Cardiac fibroblast (primary cell): ENCODE results near the gene STRN3.
A peak's percentile ranks its signal among the peaks of the same experiment; 100 is the strongest.

Experiments used
- DNase-seq, 2 donors: peaks; one replicate each; pipeline versions ENCODE4 v3.0.0 to v3.0.0-alpha.2; 2010; ENCODE audit warnings: low read depth in 2 of 2
- H3K4me3 ChIP-seq, 2 donors: replicated peaks in 1 of 2; 1 replicate in 1 of 2; 2 replicates in 1 of 2; pipeline ENCODE4 v1.5.1; 2011; ENCODE audit warnings: low read depth in 2 of 2, low read length in 2 of 2, mild to moderate bottlenecking in 2 of 2, moderate library complexity in 1 of 2
- CTCF ChIP-seq: IDR thresholded peaks from one replicate; pipeline ENCODE4 v1.5.1; 2011; ENCODE audit warnings: low read depth, mild to moderate bottlenecking, low read length, inconsistent platforms

The STRN3 gene

GRCh38 chr14:30896435-30896834 is 129.7 kb downstream of the STRN3 start:
- no peak overlapping the region for H3K4me3 ChIP-seq
- TF ChIP-seq CTCF, result no peak
- DNase-seq, result no peak

DNA sequence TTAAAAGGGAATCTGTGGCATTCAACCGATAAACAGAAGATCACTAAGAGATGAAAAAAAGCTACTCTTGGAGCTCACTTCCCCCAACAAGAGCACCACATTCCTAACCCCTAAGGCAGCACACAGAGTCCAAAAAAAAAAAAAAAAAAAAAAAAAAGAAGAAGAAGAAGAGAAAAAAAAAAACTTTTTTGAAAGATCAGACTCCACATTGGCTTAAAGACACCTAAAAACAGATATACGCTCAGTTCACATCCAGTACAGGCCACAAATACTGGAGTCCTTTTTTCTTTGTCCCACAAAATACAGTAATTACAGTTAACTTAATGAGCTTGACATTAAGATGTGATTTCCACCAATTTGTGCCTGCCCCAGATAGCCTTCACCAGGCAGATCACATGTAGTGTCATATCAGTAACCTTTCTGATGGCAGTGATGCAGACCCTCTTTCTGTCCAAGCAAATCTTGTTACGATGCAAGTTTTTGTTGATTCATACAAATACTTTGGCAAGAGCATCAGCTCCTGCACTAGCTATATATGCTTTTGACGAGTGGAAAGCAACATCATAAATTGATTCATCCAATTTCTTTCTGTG is 131.2 kb downstream of the STRN3 start:
- no peak overlapping the region for H3K4me3 ChIP-seq
- no peak for DNase-seq
- no peak for TF ChIP-seq CTCF

- no peak overlapping the region for H3K4me3 ChIP-seq
- no peak for DNase-seq
- no peak for TF ChIP-seq CTCF
These were observed 132.4 kb downstream of the STRN3 start for GRCh38 chr14:30893819-30894218.

DNA sequence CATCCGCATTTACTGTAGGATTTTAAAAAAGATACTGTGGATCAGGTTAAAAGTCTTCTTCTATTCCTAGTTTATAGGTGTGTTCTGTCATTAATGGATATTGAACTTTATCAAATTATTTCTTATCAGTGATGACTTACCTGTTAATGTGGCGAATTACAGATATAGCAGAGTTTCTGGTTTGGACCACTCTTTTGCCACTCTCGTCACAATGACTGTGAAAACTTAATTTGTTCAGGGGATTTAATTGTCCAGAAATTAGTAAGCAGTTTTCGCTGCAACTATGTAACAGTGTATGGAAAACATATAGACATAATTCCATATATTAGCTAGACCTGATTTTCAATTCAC is 137.0 kb downstream of the STRN3 start:
- TF ChIP-seq CTCF, result no peak
- DNase-seq, result no peak
- no peak overlapping the region for H3K4me3 ChIP-seq

DNA sequence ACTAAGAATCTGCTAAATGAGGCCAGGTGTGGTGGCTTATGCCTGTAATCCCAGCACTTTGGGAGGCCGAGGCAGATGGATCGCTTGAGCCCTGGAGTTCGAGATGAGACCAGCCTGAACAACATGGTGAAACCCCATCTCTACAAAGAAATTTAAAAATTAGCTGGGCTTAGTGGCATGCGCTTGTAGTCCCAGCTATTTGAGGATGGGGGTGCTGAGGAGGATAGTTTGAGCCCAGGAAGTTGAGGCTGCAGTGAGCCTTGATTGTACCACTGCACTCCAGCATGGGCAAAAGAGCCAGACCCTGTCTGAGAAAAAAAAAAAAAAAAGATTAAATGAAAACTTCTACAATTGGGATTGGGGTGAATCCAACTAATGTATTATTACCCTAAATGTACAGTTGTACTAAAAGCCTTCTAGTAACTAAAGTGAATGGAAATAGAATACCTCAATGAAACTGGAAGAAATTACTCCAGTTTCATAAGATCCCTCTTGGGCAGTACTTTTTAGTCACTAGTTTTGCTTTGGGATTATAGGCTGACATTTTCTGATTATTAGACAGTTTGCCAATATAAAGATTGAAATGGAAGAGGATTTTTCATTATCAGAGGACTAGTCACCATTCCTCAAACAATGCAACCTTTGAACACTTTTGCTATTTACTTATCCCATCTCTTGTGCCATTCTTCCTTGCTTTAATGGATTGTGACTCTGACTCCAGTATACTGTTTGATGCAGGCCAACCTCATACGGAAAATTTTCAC is 137.5 kb downstream of the STRN3 start:
- no peak for DNase-seq
- no peak for TF ChIP-seq CTCF

DNA sequence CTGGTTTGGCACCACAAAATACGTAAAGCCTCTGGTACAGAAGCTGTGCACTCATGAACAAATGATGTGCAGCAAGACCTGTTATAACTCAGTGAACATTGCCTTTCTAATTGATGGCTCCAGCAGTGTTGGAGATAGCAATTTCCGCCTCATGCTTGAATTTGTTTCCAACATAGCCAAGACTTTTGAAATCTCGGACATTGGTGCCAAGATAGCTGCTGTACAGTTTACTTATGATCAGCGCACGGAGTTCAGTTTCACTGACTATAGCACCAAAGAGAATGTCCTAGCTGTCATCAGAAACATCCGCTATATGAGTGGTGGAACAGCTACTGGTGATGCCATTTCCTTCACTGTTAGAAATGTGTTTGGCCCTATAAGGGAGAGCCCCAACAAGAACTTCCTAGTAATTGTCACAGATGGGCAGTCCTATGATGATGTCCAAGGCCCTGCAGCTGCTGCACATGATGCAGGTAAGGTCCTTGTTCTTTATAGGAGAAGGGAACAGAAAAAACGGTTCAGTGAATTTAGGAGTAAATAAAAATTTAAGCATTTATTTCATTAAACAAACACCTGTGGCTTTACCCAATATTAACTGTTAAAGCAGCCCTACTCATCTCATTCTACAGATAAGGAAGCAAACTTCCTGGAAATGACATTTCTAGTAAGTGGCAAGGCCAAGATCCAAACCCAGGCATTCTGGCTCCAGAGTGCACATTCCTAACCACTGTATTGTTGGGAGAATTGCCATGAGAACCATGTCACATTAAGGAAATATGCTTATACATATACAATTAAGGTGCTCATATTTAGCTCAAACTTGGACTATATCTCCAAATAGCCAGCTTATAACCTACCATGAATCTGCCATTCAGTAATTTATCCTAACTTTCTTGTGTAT is 140.1 kb downstream of the STRN3 start:
- no peak overlapping the region for H3K4me3 ChIP-seq
- peak in 1 of 2 donors; percentile 33 for DNase-seq

More for the DNA sequence above, 137.5 kb downstream of the STRN3 start:
- no peak overlapping the region for H3K4me3 ChIP-seq

More for the DNA sequence above, 140.1 kb downstream of the STRN3 start:
- TF ChIP-seq CTCF, result no peak
